MG63 (cell line): Measurements from ENCODE around the gene IL36G. TPM values are rescaled to one million over a fixed set of nuclear protein-coding genes. Genes with fewer than 3 reads are reported as not detected.

Experiments used
- DNase-seq: peaks from one replicate; pipeline ENCODE4 v3.0.0-alpha.2; 2020
- H3K27me3 ChIP-seq: fragments of 250-450 bp; sonication (Bioruptor Pico); 2 replicates; pipeline ENCODE4 v1.5.1; 2020; ENCODE audit warnings: mild to moderate bottlenecking, moderate library complexity
- H3K36me3 ChIP-seq: fragments of 250-450 bp; sonication (Bioruptor Pico); 2 replicates; pipeline ENCODE4 v1.5.1; 2020; ENCODE audit warnings: mild to moderate bottlenecking, moderate library complexity
- H3K4me3 ChIP-seq: fragments of 250-450 bp; sonication (Bioruptor Pico); 2 replicates; pipeline ENCODE4 v1.5.1; 2020; ENCODE audit warnings: mild to moderate bottlenecking, moderate library complexity
- H3K9me3 ChIP-seq: fragments of 250-450 bp; sonication (Bioruptor Pico); 2 replicates; pipeline ENCODE4 v1.5.1; 2020; ENCODE audit warnings: mild to moderate bottlenecking, moderate library complexity
- total RNA-seq: library from RNA; depleted of rRNA; stranded (reverse); fragments of >200 nt; shearing (Covaris generic); gene quantifications from 2 replicates; pipeline ENCODE4 v1.2.3, GENCODE V29; 2014; ENCODE audit warnings: low replicate concordance; rRNA removed

IL36G gene
- total RNA-seq, 1 experiment from 2014 or later = not detected

DNA sequence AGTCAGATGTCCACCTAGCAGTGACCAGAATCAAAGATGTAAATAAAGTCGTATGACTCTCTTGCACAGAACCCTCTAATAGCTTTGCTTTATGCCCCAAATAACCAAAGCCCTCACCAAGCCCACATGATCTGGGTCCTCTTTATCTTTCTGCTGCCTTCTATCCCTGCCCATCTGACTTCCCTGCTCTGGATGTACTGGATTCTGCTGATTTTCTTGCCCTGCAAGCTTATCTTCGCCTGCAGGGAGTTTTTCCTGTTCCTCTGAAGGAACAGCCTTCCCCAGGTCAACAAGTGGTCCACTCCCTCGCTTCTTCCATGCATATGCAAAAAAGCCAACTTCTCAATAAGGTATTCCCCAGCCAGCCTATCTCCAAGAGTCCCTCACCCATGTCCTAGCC is 56.2 kb downstream of the IL36G start:
- DNase-seq = no peak
- Histone ChIP-seq H3K27me3 (peaks cover 31% of the 10 kb centered on the region), H3K4me3 (no peak overlapping the region), H3K9me3 (no peaks in the 10 kb centered on the region), H3K36me3 (no peaks in the 10 kb centered on the region)

Other genes starting within 250 kb of the IL36G start
- gene CKAP2L, start 213.4 kb upstream of the IL36G start, total RNA-seq = 19.4 and 19.9 TPM in 2 replicates
- 2.1 TPM in 1 of 2 replicates, not detected in the other for gene IL1A, start 193.5 kb upstream of the IL36G start, total RNA-seq
- 15.8 and 21.6 TPM in 2 replicates for gene IL1B, start 141.2 kb upstream of the IL36G start, total RNA-seq
- 3.1 and 6.9 TPM in 2 replicates for gene IL37, start 66.8 kb upstream of the IL36G start, total RNA-seq
- not detected in 2 replicates for gene IL36A, start 27.5 kb downstream of the IL36G start, total RNA-seq
- not detected in 2 replicates for gene IL36B, start 74.9 kb downstream of the IL36G start, total RNA-seq
- gene IL36RN, start 81.2 kb downstream of the IL36G start, total RNA-seq = not detected in 2 replicates
- not detected in 2 replicates for gene IL1F10, start 90.0 kb downstream of the IL36G start, total RNA-seq
- 0.86 and 7.1 TPM in 2 replicates for gene IL1RN, start 149.6 kb downstream of the IL36G start, total RNA-seq
- 0.16 and 0.59 TPM in 2 replicates for gene PSD4, start 196.0 kb downstream of the IL36G start, total RNA-seq